Activated CD4-positive, alpha-beta T cell treated with anti-CD3 and anti-CD28 coated beads for 24 hours (primary cell): ENCODE data around the gene GRM8.
"Not testable (repeated sequence)": the region's sequence is repeated elsewhere in the genome, so short reads cannot be mapped to it uniquely, and the experiment has no call there.

Source experiments
- DNase-seq, 2 donors: peaks; one replicate each; pipeline ENCODE4 v3.0.0-alpha.2; 2020; ENCODE audit warnings: low read depth in 2 of 2

GRM8 gene

GRCh38 chr7:126718419-126718818 is 534.3 kb downstream of the GRM8 start:
- no peak for DNase-seq

DNA sequence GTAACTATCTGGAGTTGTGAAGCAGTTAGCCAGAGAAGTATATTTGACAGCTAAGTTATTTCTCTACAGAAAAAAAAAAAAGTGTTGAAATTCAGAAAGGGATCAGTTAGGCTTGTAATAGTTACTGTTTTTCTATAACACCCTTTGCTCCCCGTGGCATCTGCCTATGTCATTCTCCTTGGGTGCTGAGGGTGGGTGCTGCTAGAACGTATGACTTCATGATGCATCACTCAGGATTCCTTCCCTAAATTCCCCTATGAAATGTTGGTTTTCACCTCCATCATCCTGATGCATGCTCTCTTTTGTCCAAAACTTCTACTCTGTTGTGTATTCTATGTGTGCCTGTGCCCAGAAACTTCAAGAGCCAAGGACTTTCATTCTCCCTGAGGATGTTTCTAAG is 536.4 kb downstream of the GRM8 start:
- DNase-seq = no peak

DNA sequence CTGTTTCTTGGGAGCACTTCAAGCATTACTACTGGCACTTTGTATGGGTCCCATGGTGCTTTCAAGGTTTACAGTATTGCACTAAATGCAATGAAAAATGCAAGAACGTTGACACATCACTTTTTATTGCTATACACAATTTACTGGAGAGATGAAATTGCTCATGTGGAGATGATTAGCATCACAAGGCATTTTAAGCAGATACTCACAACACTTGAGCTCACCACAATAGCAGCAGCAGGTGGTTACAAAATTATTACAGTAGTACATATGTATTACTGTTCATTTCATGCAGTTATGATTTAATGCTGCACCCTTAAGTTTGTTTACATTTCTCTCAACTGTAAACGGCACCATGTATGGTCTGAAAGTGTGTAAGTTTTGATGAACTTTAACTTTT is 537.7 kb downstream of the GRM8 start:
- no peak for DNase-seq

- DNase-seq = no peak
Measured at GRCh38 chr7:126702242-126703016, 550.3 kb downstream of the GRM8 start.

DNA sequence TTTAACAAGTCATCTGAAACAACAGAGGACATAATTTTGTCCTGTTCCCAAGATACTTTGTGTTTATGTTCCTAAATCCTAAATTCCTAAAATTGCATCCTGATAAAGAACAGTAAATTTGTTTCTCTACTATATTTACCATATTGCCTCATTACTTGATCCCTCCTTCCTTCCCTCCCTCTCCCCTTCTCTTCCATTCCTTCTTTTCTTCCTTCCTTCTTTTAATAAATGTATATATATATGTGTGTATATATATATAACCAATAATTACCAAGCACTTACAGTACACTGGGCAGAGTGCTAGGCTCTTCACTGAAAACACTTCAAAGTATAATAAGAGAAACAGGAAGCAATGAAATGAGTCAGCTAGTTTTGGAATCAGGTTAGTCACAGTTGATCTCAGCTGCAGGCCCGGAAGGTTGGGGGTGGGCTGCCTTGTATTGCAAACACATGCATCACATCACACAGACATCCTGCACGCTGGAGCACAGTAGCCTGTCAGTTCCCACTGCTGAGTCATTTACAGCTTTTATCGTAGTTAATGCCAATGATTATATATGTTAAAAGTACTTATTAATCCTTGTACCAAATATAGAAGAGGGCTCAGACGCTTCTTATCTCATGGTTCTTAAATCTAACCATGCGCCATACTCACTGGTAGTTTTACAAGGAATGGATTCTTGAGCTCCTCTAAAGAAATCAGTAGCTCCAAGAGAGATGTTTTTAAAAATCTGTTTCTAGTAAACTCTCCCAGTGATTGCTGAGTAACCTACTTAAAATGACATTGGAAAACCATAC is 551.7 kb downstream of the GRM8 start:
- peak; percentile 11 to 15 for DNase-seq

GRCh38 chr7:126699707-126700106 is 553.0 kb downstream of the GRM8 start:
- no peak for DNase-seq

DNA sequence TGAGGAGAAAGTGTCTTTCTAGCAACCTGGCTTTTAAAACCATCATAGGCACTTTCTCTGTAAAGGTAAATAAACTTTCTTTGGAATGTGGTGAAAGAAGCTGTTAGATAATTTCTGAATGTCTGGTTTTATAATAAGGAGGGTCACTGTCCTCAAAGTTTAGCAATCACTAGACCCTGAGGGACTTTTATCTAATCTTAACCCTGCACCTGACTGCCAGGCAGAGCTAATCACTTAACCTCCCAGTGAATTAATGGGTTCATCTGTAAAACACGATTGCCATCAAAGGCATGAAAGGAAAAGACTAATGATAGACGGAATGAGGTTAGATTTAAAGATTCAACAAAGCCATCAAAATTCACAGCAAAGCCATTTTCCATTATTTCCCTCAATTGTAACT is 553.8 kb downstream of the GRM8 start:
- DNase-seq = no peak

DNA sequence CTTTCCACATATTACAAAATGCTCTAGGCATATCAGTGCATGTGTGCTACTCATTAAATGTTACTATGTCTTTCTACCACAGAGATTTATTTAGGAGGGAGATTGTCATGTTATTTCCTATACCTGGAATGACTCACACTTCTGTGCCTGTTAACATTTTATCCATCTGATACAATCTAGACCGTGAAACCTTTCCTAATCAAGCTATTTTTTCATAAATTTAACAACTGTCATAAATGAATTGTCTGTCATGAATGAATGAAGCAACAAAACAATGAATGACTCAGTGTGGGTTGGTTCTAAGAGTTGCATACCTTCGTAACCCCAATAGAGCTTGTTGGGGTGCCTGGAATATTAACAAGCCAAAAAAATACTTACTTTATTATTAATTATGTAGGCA is 554.3 kb downstream of the GRM8 start:
- DNase-seq = no peak

GRCh38 chr7:126696256-126697038 is 556.3 kb downstream of the GRM8 start:
- DNase-seq = no peak

- DNase-seq = no peak
Measured at GRCh38 chr7:126690848-126691751, 561.6 kb downstream of the GRM8 start.

- no peak for DNase-seq
Measured at GRCh38 chr7:126690104-126690503, 562.6 kb downstream of the GRM8 start.

GRCh38 chr7:126689037-126689436 is 563.7 kb downstream of the GRM8 start:
- DNase-seq = no peak

- no peak for DNase-seq
Measured at GRCh38 chr7:126686474-126686873, 566.3 kb downstream of the GRM8 start.

GRCh38 chr7:126685596-126685995 is 567.1 kb downstream of the GRM8 start:
- DNase-seq = no peak

- DNase-seq = no peak
Measured at GRCh38 chr7:126685018-126685573, 567.6 kb downstream of the GRM8 start.

- DNase-seq = no peak
Measured at GRCh38 chr7:126682176-126682575, 570.6 kb downstream of the GRM8 start.

DNA sequence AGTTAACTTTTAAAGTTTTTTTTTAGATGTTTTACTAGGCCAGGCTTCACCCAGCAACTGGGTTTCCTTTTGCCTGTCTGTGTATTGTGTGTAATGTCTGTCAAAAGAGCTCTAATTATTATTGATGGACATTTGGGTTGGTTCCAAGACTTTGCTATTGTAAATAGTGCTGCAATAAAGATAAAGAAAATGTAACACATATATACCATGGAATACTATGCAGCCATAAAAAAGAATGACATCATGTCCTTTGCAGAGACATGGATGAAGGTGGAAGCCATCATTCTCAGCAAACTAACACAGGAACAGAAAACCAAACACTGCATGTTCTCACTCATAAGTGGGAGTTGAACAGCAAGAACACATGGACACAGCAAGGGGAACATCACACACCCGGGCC is 584.0 kb downstream of the GRM8 start:
- DNase-seq = not testable (repeated sequence)

GRCh38 chr7:126668367-126668752 is 584.4 kb downstream of the GRM8 start:
- no peak for DNase-seq

DNA sequence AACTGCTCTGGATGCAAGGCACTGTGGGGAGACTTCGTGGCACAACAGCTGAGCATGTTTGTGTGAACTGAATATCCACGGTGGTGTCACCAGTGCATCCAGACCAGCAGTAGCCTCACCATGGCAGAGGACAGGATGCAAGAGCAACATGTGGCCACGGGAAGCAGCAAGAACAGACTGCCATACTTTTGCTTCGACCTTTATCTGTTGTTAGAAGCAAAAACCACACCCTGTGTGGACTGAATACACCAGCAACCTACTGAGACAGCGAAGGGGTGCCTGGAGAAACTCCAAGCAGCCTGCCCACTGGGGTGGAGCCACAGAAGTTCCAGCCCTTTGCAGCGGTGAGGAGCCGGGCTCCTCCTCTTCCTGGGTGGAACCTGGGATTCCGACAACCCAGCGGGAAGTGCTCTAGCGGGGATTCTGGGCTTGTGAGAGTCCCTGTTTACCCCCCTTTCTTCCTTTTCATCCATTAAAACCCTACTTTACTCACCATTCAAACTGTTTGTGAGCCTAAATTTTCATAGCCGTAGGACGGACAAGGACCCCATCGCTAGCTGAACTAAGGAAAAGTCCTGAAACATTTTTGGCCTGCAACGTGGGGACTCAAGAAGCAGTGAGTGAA is 584.9 kb downstream of the GRM8 start:
- DNase-seq = no peak

GRCh38 chr7:126662856-126663255 is 589.9 kb downstream of the GRM8 start:
- DNase-seq = no peak

- no peak for DNase-seq
Measured at GRCh38 chr7:126659124-126659523, 593.6 kb downstream of the GRM8 start.
